GM18499 (cell line): Measurements from ENCODE around the gene HBD.
"Not testable (repeated sequence)": the region's sequence is repeated elsewhere in the genome, so short reads cannot be mapped to it uniquely, and the experiment has no call there.

Experiments used
- ATAC-seq: cut with Tn5 transposase; IDR thresholded peaks from one replicate; pipeline ENCODE4 v1.9.1; 2021; ENCODE audit warnings: moderate number of reproducible peaks; ENCODE audit not compliant: insufficient read depth, unreplicated experiment

HBD gene

GRCh38 chr11:5254023-5254422, 19.7 kb upstream of the HBD start:
- ATAC-seq, result not testable (repeated sequence)

GRCh38 chr11:5253440-5253839, 19.2 kb upstream of the HBD start:
- not testable (repeated sequence) for ATAC-seq

GRCh38 chr11:5252919-5253265, 18.6 kb upstream of the HBD start:
- no peak for ATAC-seq

DNA sequence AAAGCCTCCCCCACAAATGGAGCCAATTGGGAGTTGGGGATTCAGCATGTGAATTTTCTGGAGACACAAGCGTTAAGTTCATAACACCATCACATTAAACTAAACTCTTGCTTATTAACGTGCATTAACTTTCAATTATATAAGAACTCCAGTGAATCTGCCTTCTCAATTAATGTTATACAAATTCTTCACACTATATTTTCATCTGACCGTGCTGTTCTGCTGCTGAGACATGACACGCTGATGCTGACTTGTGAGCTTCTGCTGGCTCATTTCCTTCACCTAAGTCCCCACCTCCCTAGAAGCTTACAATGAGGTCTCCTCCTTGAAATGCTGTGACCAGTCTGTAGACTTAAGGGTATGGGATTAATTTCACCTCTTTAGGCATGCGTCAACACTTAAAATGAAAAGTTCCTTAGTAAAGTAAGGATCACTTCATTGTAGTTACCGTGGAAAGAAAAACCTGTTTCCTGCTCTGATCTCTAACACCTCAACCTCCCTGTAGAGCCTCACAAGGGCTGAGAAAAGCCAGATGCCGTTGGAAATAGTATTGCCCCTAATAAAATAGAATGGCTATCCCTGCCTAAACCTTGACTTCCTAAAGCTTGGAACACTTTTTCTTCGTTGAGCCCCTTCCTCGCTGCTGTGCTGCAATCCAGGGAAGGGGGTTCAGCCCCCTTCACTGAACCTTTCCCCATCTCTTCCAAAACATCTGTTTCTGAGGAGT, 18.1 kb upstream of the HBD start:
- ATAC-seq, result no peak

- no peak for ATAC-seq
These were observed 17.5 kb upstream of the HBD start for GRCh38 chr11:5251746-5252145.

GRCh38 chr11:5250543-5251204, 16.4 kb upstream of the HBD start:
- no peak for ATAC-seq

- ATAC-seq, result not testable (repeated sequence)
These were observed 15.6 kb upstream of the HBD start, which contains the start of gene HBG1 for GRCh38 chr11:5249807-5250396. Gene HBG1, minus strand, starts transcription at chr11:5249857. Its CDS starts 53 bp downstream, at chr11:5249804.

DNA sequence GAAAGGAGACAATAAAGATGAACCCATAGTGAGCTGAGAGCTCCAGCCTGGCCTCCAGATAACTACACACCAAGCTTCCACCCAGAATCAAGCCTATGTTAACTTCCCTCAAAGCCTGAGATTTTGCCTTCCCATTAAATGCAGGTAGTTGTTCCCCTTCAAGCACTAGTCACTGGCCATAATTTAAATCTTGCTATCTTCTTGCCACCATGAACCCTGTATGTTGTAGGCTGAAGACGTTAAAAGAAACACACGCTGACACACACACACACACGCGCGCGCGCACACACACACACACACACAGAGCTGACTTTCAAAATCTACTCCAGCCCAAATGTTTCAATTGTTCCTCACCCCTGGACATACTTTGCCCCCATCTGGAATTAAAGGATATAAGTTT, 14.2 kb upstream of the HBD start:
- ATAC-seq, result not testable (repeated sequence)

- ATAC-seq, result no peak
These were observed 13.3 kb upstream of the HBD start for GRCh38 chr11:5247472-5248192.

- no peak for ATAC-seq
These were observed 12.6 kb upstream of the HBD start for GRCh38 chr11:5246772-5247471.

- no peak for ATAC-seq
These were observed 10.9 kb upstream of the HBD start for GRCh38 chr11:5245155-5245554.

DNA sequence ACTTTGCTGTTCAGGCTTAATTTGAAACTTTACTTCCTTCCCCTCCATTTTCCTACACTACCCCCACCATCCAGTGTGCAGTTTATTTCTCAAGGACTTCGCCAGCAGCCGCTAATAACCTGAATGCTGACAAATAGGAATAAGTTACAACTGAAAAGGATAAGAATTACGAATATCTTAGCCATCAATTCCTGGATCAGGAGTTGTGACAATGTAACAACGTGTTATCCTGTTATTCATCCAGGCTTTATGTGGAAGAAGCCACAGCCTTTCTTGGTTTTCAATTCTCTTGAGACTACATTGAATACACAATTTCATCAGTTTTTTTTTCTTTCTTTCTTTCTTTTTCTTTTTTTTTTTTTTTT, 9.5 kb upstream of the HBD start:
- no peak for ATAC-seq

- no peak for ATAC-seq
These were observed 8.9 kb upstream of the HBD start for GRCh38 chr11:5242933-5243815.

DNA sequence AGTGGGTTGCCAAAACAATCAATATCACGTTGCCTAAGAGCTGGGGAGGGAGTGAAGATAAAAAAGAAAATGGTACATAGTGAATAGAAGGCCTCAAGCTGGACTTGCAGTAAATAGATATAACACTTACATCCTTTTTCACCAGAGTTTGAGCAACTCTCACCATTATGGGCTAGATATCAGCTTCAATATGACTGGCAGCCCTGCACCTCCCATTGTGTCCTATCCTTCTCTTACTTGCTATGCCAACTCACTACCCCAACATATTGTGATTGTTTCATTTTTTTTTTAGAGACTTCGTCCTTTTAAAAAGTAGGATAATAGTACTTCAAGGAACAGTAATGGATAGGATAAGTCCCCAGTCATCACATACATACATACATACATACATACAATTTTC, 7.9 kb upstream of the HBD start:
- no peak for ATAC-seq

DNA sequence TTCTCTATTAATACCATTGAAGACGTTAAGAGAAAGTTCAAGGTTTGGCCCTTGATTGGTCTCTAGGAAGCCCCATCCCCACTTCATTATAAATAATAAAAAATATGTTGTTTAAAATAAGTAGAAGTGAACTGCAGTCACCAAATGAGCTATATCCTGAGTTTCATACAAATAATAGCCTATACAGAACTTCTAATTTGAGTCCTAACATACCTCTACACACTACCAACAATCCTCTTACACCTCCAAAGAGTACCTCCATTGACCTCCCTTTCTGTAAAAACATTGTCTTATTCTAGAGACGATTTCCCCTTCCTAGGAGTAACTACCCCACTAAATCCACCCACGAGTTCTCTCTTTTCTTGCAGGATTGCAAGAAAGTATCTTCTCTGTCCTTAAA, 7.2 kb upstream of the HBD start:
- ATAC-seq, result no peak

DNA sequence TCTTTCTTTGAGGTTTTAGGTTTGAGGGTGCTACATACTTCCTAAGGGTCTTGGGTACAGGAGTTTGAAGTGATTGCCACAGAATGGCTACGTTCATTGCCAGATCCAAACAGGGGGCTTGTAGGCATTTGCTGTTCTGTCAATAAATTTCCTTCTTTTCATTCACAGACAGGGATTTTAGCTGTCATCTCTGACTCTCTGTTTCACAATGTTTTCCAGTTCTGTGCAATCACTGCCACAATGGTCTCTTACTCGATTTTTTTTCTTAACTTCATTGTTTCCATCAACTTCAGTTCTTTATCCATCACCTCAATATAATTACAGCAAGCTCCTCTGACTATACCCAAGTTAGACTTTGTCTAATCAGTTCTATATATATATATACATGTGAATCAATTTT, 6.2 kb upstream of the HBD start:
- no peak for ATAC-seq

- no peak for ATAC-seq
These were observed 5.8 kb upstream of the HBD start for GRCh38 chr11:5240056-5240455.

DNA sequence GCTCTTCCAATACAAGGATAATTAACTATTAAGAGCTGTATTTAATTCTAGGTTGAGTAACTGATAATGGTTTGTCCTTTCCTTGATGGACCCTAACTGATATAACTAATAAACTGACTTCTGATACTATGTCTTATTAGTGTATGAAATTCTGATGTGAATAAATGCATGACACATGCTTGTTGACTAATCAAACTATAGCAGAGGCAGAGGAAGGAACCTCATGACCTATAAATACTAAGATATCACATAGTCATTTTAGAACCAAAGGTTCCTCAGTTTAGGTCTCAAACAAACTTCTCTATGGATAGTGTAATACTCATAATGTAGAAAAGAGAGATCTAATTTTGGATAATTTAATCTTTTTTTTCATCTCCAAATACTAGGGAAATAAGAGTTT, 4.8 kb upstream of the HBD start:
- no peak for ATAC-seq

- ATAC-seq, result no peak
These were observed 4.2 kb upstream of the HBD start for GRCh38 chr11:5238486-5238885.

DNA sequence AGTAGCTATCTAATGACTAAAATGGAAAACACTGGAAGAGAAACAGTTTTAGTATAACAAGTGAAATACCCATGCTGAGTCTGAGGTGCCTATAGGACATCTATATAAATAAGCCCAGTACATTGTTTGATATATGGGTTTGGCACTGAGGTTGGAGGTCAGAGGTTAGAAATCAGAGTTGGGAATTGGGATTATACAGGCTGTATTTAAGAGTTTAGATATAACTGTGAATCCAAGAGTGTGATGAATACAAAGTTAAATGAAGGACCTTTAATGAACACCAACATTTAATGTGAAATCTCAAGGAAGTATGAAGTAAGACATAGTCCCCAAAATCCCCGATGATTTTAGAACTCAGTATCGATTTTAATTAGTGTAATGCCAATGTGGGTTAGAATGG, 3.1 kb upstream of the HBD start:
- no peak for ATAC-seq
